Measurements from ENCODE around the gene KLHL26. TPM values are rescaled to one million over a fixed set of nuclear protein-coding genes. Genes with fewer than 3 reads are reported as not detected.

Gene KLHL26
- total and polyA plus RNA-seq, 2 of the 4 experiments (the other 2 are of a cell fraction), result 2.2 to 4.7 TPM

GRCh38 chr19:18676692-18677091 is 39.9 kb downstream of the KLHL26 start:
- Histone ChIP-seq H2BK120ac (ENCODE audit: low read depth, low read length) (peak overlapping the region; percentile 24; the same call in 1 of the 2 replicates), H2BK20ac (ENCODE audit: low read depth, low read length) (peak overlapping the region; percentile 54; the same call in 1 of the 2 replicates), H4K20me1 (ENCODE audit: insufficient read depth, low read length) (no peaks in the 10 kb centered on the region), H3K27ac (ENCODE audit: insufficient read depth, low read length) (no peak overlapping the region), H4K91ac (ENCODE audit: insufficient read depth, low read depth, low read length) (peak overlapping the region; percentile 31), H3K18ac (ENCODE audit: low read depth, low read length) (no peak overlapping the region; the same call in 1 of the 2 replicates), H3K4me2 (ENCODE audit: low read depth, low read length) (no peak overlapping the region), H2BK5ac (ENCODE audit: low read depth, low read length, poor library complexity, severe bottlenecking) (no peak overlapping the region), H3K14ac (replicated peaks; ENCODE audit: low read depth, low read length) (no peak overlapping the region; the same call in 1 of the 2 replicates), H3K4me1 (ENCODE audit: control insufficient read depth, insufficient read depth, low read length) (peaks cover 14% of the 10 kb centered on the region), H2BK15ac (ENCODE audit: low read depth, low read length) (0 out of 3 replicates have a peak overlapping the region, but pooled peaks have one; percentile 24), H3K9me3 (ENCODE audit: control insufficient read depth, insufficient read depth, low read length) (0 out of 2 replicates have a peak, but pooled peaks cover 2% of the 10 kb centered on the region), H3K79me1 (ENCODE audit: low read depth in 1 of 2, low read length in 2 of 2) (peaks cover 0 to 3% of the 10 kb centered on the region in 2 experiments; a peak in 2 of 4 replicates), H3K36me3 (ENCODE audit: control insufficient read depth, insufficient read depth, low read length) (no peaks in the 10 kb centered on the region), H3K4me3 (ENCODE audit: insufficient read depth, low read depth, low read length) (no peak overlapping the region), H3K9me1 (ENCODE audit: insufficient read depth, low read length) (peaks cover 6% of the 10 kb centered on the region; the same call in 1 of the 2 replicates), H3K23ac (ENCODE audit: low read depth, low read length) (no peak overlapping the region), H3K56ac (ENCODE audit: extremely low read depth, insufficient read depth, low read length) (no peak overlapping the region), H3K27me3 (ENCODE audit: control insufficient read depth, insufficient read depth, low read length) (no peaks in the 10 kb centered on the region), H3K9ac (ENCODE audit: low read depth, low read length) (no peak overlapping the region), H3K4ac (ENCODE audit: low read depth, low read length) (peak overlapping the region; percentile 89), H2AK9ac (replicated peaks; ENCODE audit: low read depth, low read length, poor library complexity) (no peak overlapping the region), H2AK5ac (ENCODE audit: low read depth, low read length) (peak overlapping the region; percentile 92), H2AFZ (replicated peaks; ENCODE audit: low read length, poor library complexity) (no peak overlapping the region), H4K5ac (ENCODE audit: low read depth, low read length) (peak overlapping the region; percentile 15; the same call in 1 of the 2 replicates), H4K8ac (ENCODE audit: low read depth in 2 of 2, low read length in 2 of 2) (peak overlapping the region; percentile 10 to 80; a peak in 2 of 4 replicates)
- TF ChIP-seq, protein P1, sequence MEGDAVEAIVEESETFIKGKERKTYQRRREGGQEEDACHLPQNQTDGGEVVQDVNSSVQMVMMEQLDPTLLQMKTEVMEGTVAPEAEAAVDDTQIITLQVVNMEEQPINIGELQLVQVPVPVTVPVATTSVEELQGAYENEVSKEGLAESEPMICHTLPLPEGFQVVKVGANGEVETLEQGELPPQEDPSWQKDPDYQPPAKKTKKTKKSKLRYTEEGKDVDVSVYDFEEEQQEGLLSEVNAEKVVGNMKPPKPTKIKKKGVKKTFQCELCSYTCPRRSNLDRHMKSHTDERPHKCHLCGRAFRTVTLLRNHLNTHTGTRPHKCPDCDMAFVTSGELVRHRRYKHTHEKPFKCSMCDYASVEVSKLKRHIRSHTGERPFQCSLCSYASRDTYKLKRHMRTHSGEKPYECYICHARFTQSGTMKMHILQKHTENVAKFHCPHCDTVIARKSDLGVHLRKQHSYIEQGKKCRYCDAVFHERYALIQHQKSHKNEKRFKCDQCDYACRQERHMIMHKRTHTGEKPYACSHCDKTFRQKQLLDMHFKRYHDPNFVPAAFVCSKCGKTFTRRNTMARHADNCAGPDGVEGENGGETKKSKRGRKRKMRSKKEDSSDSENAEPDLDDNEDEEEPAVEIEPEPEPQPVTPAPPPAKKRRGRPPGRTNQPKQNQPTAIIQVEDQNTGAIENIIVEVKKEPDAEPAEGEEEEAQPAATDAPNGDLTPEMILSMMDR (conservative IDR thresholded peaks at IDR 0.05; ENCODE audit: low read depth, low read length), result no peak
- TF ChIP-seq POLR2A (IDR thresholded peaks at IDR 0.05; ENCODE audit: low read depth, low read length) (no peak), RFX5 (IDR thresholded peaks at IDR 0.05; ENCODE audit: low read depth, low read length) (no peak), ELK1 (IDR thresholded peaks at IDR 0.05; ENCODE audit: borderline replicate concordance, low read depth, low read length) (no peak), NFE2L2 (IDR thresholded peaks at IDR 0.05; ENCODE audit: low read depth, low read length) (no peak), SMC3 (IDR thresholded peaks at IDR 0.05; ENCODE audit: low read depth, low read length) (no peak), MXI1 (IDR thresholded peaks at IDR 0.05; ENCODE audit: borderline replicate concordance, low read depth, low read length) (no peak), CHD1 (IDR thresholded peaks at IDR 0.05; ENCODE audit: low read depth, low read length) (no peak), BHLHE40 (IDR thresholded peaks at IDR 0.05; ENCODE audit: low read depth, low read length) (no peak), RAD21 (IDR thresholded peaks at IDR 0.05; ENCODE audit: low read length) (no peak), FOS (IDR thresholded peaks at IDR 0.05; ENCODE audit: low read depth, low read length) (no peak), CEBPB (IDR thresholded peaks at IDR 0.05; ENCODE audit: low read depth, low read length) (no peak)
- in situ Hi-C loops (cut with MboI; ENCODE audit: low sequenced_read_pairs), result no loop called here
- DNase-seq, result no peak
- dilution Hi-C loops (cut with HindIII; ENCODE audit: low sequenced_read_pairs, unreplicated experiment), result no loop called here
- no TSS peak for BruUV-seq (replicated peaks)
- WGBS, 2 experiments (ENCODE audit: extremely low coverage in 2 of 2, insufficient read length in 1 of 2), result no CpG with 5 or more reads among the region's 7 CpGs
- CTCF ChIA-PET, result no interaction called here
- intact Hi-C loops (cut with micrococcal nuclease), result loop anchor here (10.0 kb wide), 2 partner anchors 168 to 222 kb away; no protein-coding TSS in a partner anchor
- POLR2A ChIA-PET (ENCODE audit: unreplicated experiment), result no interaction called here
- ATAC-seq (ENCODE audit: low read depth), result no peak

Data from IMR-90 (cell line).